ENCODE results near the gene VSNL1. TPM values are rescaled to one million over a fixed set of nuclear protein-coding genes. Genes with fewer than 3 reads are reported as not detected.

The VSNL1 gene
- total and polyA plus RNA-seq, 10 of the 15 experiments (the other 5 are each of a cell fraction or from before 2014, with no cell fraction given), result 0.04 to 0.30 (median 0.12) TPM; not detected in 4

- Histone ChIP-seq H3K79me2 (ENCODE audit: control insufficient read depth, insufficient read depth, low read length) (no peaks in the 10 kb centered on the region), H2AFZ (ENCODE audit: control insufficient read depth, low read depth, low read length) (no peak overlapping the region), H3K4me1 (ENCODE audit: control insufficient read depth, insufficient read depth, low read length) (peaks cover 15% of the 10 kb centered on the region), H4K20me1 (ENCODE audit: control insufficient read depth, insufficient read depth) (no peaks in the 10 kb centered on the region), H3K4me3 (no peak overlapping the region), H3K9me3 (replicated peaks; ENCODE audit: control insufficient read depth, insufficient read depth, low read length) (no peaks in the 10 kb centered on the region), H3K27ac (ENCODE audit: control insufficient read depth, insufficient read depth) (no peak overlapping the region), H3K36me3 (ENCODE audit: control insufficient read depth in 2 of 2, insufficient read depth in 2 of 2, low read length in 1 of 2) (no peaks in the 10 kb centered on the region), H3K4me2 (ENCODE audit: control insufficient read depth, insufficient read depth) (no peak overlapping the region), H3K27me3 (replicated peaks in 1 of 2; ENCODE audit: control insufficient read depth in 2 of 2, insufficient read depth in 2 of 2, low read length in 1 of 2) (no peaks in the 10 kb centered on the region; a peak in 1 of 4 replicates), H3K9ac (ENCODE audit: control insufficient read depth, insufficient read depth, low read length) (no peak overlapping the region)
- ChIA-PET RAD21 (ENCODE audit: unreplicated experiment) (interaction anchor here (1.3 kb wide), 1 partner anchor 95 kb away, joined by 8 read pairs; no protein-coding TSS in a partner anchor), SMC1A (ENCODE audit: uncharacterized antibody, unreplicated experiment) (interaction anchor here (1.3 kb wide), 1 partner anchor 69 kb away, joined by 3 read pairs; no protein-coding TSS in a partner anchor), POLR2A (no interaction called here), CTCF (no interaction called here)
- FAIRE-seq (peak; percentile 7), DNase-seq (ENCODE audit: low read depth, low spot score) (no peak), ATAC-seq (no peak)
- TF ChIP-seq PRDM15 (CRISPR knock-in tag; IDR thresholded peaks at IDR 0.05) (no peak), POU2F2 (IDR thresholded peaks at IDR 0.05; ENCODE audit: borderline replicate concordance, low read depth, low read length) (no peak), ATF3 (IDR thresholded peaks at IDR 0.05; ENCODE audit: borderline replicate concordance, extremely low read depth, low read depth, low read length) (no peak), STAT3 (IDR thresholded peaks at IDR 0.05; ENCODE audit: low read depth, low read length) (no peak), USF2 (IDR thresholded peaks at IDR 0.05; ENCODE audit: borderline replicate concordance, low read depth, low read length) (no peak), MTA3 (IDR thresholded peaks at IDR 0.05; ENCODE audit: borderline replicate concordance, low read length) (no peak), IRF4 (IDR thresholded peaks at IDR 0.05; ENCODE audit: low read depth, low read length) (no peak), TCF7 (IDR thresholded peaks at IDR 0.05; ENCODE audit: borderline replicate concordance) (no peak), ZNF384 (IDR thresholded peaks at IDR 0.05; ENCODE audit: borderline replicate concordance, low read depth, low read length) (no peak), CTCF (IDR thresholded peaks at IDR 0.05 in 2 of 3, conservative IDR thresholded peaks at IDR 0.05 in 1 of 3; ENCODE audit: control insufficient read depth in 2 of 3, extremely low read depth in 1 of 3, insufficient read depth in 1 of 3, low read depth in 3 of 3, low read length in 3 of 3) (no peak)
- in situ Hi-C loops (cut with MboI) (no loop called here), intact Hi-C loops (cut with micrococcal nuclease; ENCODE audit: unreplicated experiment) (no loop called here)
- 0% methylated on average over 1 of the region's 1 CpG for WGBS (ENCODE audit: insufficient coverage, insufficient replicate concordance, low lambda C conversion rate, missing lambda C conversion rate)
- BruUV-seq (replicated peaks), result no TSS peak
These were observed 36.3 kb downstream of the VSNL1 start for GRCh38 chr2:17576802-17577201.

Data from GM12878 (cell line).